CD4-positive, alpha-beta memory T cell (primary cell): ENCODE measurements around the gene GRIK5. TPM values are rescaled to one million over a fixed set of nuclear protein-coding genes. Genes with fewer than 3 reads are reported as not detected.
A peak's percentile ranks its signal among the peaks of the same experiment; 100 is the strongest.
"Not testable (repeated sequence)": the region's sequence is repeated elsewhere in the genome, so short reads cannot be mapped to it uniquely, and the experiment has no call there.

Source experiments
- CTCF ChIA-PET: fragments of 350-600 bp; sonication (Branson Sonifier 250); formaldehyde crosslinking; loops from one replicate; lab custom pipeline; 2021; ENCODE audit warnings: inconsistent platforms; ENCODE audit not compliant: partially characterized antibody; lab: Charles Lee
- POLR2A ChIA-PET: fragments of 350-600 bp; sonication (Branson Sonifier 250); formaldehyde crosslinking; loops from one replicate; lab custom pipeline; 2021; ENCODE audit not compliant: partially characterized antibody; lab: Charles Lee
- DNase-seq, 5 donors: peaks; one replicate each; pipeline versions ENCODE4 v3.0.0 to v3.0.0-alpha.2; 2020 to 2022; ENCODE audit warnings: mixed read lengths in 1 of 5
- H3K27ac ChIP-seq: one replicate; pipeline ENCODE4 v1.7.0; 2013; ENCODE audit warnings: low read depth, low read length
- H3K27me3 ChIP-seq: 2 replicates; pipeline ENCODE4 v1.7.0; 2013; ENCODE audit warnings: mild to moderate bottlenecking, low read length, moderate library complexity; ENCODE audit not compliant: insufficient read depth
- H3K36me3 ChIP-seq: 2 replicates; pipeline ENCODE4 v1.7.0; 2013; ENCODE audit warnings: mild to moderate bottlenecking, low read length, moderate library complexity; ENCODE audit not compliant: insufficient read depth
- H3K4me1 ChIP-seq: 2 replicates; pipeline ENCODE4 v1.7.0; 2013; ENCODE audit warnings: mild to moderate bottlenecking, low read length, moderate library complexity; ENCODE audit not compliant: insufficient read depth
- H3K4me3 ChIP-seq, 2 donors: one replicate each; pipeline ENCODE4 v1.7.0; 2013; ENCODE audit warnings: low read length in 2 of 2, mild to moderate bottlenecking in 1 of 2
- H3K9me3 ChIP-seq, 2 donors: one replicate each; pipeline ENCODE4 v1.7.0; 2013; ENCODE audit warnings: low read length in 2 of 2, control low read depth in 1 of 2; ENCODE audit not compliant: control insufficient read depth in 1 of 2
- H3K27ac Mint-ChIP-seq, 7 donors: one replicate each; pipeline ENCODE4 v1.8.0; 2020 to 2021; ENCODE audit warnings: mixed read lengths in 7 of 7, mild to moderate bottlenecking in 6 of 7, inconsistent platforms in 3 of 7, moderate library complexity in 3 of 7
- H3K27me3 Mint-ChIP-seq, 2 donors: one replicate each; pipeline ENCODE4 v1.8.0; 2020 to 2021; ENCODE audit warnings: mixed read lengths in 2 of 2
- H3K36me3 Mint-ChIP-seq, 2 donors: one replicate each; pipeline ENCODE4 v1.8.0; 2020 to 2021; ENCODE audit warnings: mixed read lengths in 2 of 2, inconsistent platforms in 1 of 2, mild to moderate bottlenecking in 1 of 2
- H3K4me1 Mint-ChIP-seq, 4 donors: one replicate each; pipeline ENCODE4 v1.8.0; 2020 to 2021; ENCODE audit warnings: mixed read lengths in 4 of 4, mild to moderate bottlenecking in 1 of 4
- H3K4me3 Mint-ChIP-seq, 8 donors: one replicate each; pipeline ENCODE4 v1.8.0; 2020 to 2021; ENCODE audit warnings: mixed read lengths in 8 of 8, mild to moderate bottlenecking in 7 of 8, moderate library complexity in 6 of 8, inconsistent platforms in 3 of 8
- H3K9me3 Mint-ChIP-seq, 8 donors: one replicate each; pipeline ENCODE4 v1.8.0; 2020 to 2021; ENCODE audit warnings: mixed read lengths in 8 of 8, mild to moderate bottlenecking in 5 of 8, inconsistent platforms in 3 of 8, moderate library complexity in 1 of 8
- intact Hi-C: fragments of 100-400 bp; cut with micrococcal nuclease; formaldehyde crosslinking; loops from one replicate; pipeline ENCODE4 v1.15.1; 2023
- polyA plus RNA-seq, 2 donors: library from polyadenylated mRNA; unstranded; fragments of 300-500 nt; fragmentation: Illumina TruSeq; gene quantifications; one replicate each; pipeline ENCODE4 v1.2.3, GENCODE V29; 2021
- total RNA-seq, 2 experiments: library from RNA; stranded (reverse); gene quantifications; one replicate each; pipeline ENCODE4 v1.2.3, GENCODE V29; 2021

GRIK5 gene
- total and polyA plus RNA-seq, 4 experiments from 2014 or later = 0.12 to 0.17 TPM; not detected in 2

DNA sequence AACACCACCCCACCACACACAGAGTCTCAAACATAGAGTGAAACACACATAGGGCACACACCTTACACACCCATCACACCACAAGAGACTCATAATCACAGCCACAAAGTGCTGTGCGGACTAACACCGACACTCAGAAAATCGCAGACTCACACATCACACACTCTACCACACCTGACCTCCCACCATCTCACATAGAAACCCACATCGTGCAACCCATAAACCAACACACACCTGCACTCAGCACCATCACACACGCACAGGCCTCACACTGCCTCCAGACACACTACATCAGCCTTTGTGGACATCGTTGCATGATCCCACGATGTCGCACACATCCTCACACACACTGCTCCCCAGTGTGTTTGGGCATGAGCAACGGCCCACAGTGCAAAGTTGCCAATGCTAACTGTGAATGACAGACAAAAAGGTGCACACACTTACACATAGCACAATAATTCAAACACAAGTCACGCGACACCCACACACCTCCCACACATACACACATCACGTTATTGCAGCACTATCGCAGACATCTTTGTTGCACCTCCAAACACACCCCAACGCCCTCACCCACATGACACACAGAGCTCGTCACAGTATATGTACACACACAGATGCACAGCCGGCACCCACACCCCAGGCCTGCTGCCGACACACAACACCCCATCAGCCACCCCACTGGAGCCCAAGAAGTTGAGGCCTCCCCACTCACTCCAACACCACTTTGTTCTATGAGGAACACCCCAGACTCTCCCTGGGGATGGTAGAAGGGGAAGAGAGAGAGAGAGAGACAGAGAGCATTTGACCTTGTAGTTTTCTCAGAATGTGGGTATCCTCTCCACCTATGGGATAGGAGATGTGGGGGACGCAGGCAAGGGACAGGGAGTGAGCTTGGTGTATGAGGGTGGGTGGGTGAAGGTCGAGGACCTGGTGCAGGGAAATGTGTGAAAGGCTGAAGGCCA is 74.7 kb downstream of the GRIK5 start:
- no peak overlapping the region for H3K27ac ChIP-seq
- no peaks in the 10 kb centered on the region for H3K36me3 Mint-ChIP-seq
- CTCF ChIA-PET = no interaction called here
- peaks cover 0 to 2% (median 0%) of the 10 kb centered on the region in 8 donors for H3K9me3 Mint-ChIP-seq
- peak overlapping the region in 2 of 7 donors; percentile 7 to 46 for H3K27ac Mint-ChIP-seq
- POLR2A ChIA-PET = interaction anchor here (0.7 kb wide), 1 partner anchor 37 kb away, joined by 3 read pairs; the partner anchor contains the start of gene RABAC1
- H3K27me3 Mint-ChIP-seq = peaks cover 42 to 43% of the 10 kb centered on the region in 2 donors
- no peaks in the 10 kb centered on the region for H3K36me3 ChIP-seq
- DNase-seq = no peak
- peak overlapping the region; percentile 53 to 78 (median 70) for H3K4me3 Mint-ChIP-seq
- no peaks in the 10 kb centered on the region for H3K9me3 ChIP-seq
- no peak overlapping the region for H3K4me3 ChIP-seq
- peaks cover 28% of the 10 kb centered on the region for H3K4me1 ChIP-seq
- intact Hi-C loops = no loop called here
- H3K4me1 Mint-ChIP-seq = peaks cover 23 to 47% (median 28%) of the 10 kb centered on the region in 4 donors
- peaks cover 33% of the 10 kb centered on the region for H3K27me3 ChIP-seq

DNA sequence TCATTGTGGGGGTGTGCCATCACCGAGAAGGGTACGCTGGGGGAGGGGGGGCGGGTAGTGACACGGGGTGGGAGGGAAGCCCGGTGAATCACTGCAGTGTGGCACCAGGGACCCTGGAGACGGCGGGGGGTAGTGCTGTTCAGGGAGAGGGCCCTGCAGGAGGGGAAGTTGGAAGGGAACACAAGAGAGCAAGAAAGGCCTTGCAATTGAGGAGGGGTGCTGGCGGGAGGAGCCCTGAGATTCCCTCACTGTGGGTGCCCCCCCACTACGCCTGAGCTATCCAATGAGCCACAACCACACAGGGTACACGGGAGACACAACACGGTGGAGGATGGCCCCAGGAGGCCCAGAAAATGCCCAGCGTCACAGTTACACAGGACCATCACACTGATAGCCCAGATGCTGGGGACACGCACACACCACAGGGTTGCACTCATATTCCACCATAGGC is 75.5 kb downstream of the GRIK5 start:
- Mint-ChIP-seq H3K36me3 (no peaks in the 10 kb centered on the region), H3K4me3 (peak overlapping the region; percentile 53 to 78 (median 70)), H3K4me1 (peaks cover 21 to 43% (median 28%) of the 10 kb centered on the region in 4 donors), H3K27me3 (peaks cover 35 to 36% of the 10 kb centered on the region in 2 donors), H3K27ac (peak overlapping the region in 1 of 7 donors; percentile 10), H3K9me3 (peaks cover 0 to 2% (median 0%) of the 10 kb centered on the region in 8 donors)
- H3K9me3 ChIP-seq = no peaks in the 10 kb centered on the region
- POLR2A ChIA-PET = no interaction called here
- CTCF ChIA-PET = no interaction called here
- DNase-seq = no peak
- intact Hi-C loops = no loop called here
- no peaks in the 10 kb centered on the region for H3K36me3 ChIP-seq
- no peak overlapping the region for H3K27ac ChIP-seq
- peaks cover 28% of the 10 kb centered on the region for H3K4me1 ChIP-seq
- peak overlapping the region in 1 of 2 donors; percentile 55 for H3K4me3 ChIP-seq
- peaks cover 30% of the 10 kb centered on the region for H3K27me3 ChIP-seq

GRCh38 chr19:41993612-41994483 is 76.2 kb downstream of the GRIK5 start, which contains the start of gene ATP1A3:
TSS of gene ATP1A3 (minus strand) at chr19:41994230. CDS start at chr19:41994076, 154 bp downstream.
- intact Hi-C loops = no loop called here
- Histone ChIP-seq H3K4me1 (peaks cover 28% of the 10 kb centered on the region), H3K27me3 (peaks cover 25% of the 10 kb centered on the region), H3K36me3 (no peaks in the 10 kb centered on the region), H3K9me3 (no peaks in the 10 kb centered on the region), H3K4me3 (peak within 1 kb of the TSS in 1 of 2 donors; percentile 55), H3K27ac (no peak within 1 kb of the TSS)
- Mint-ChIP-seq H3K9me3 (peaks cover 0 to 2% (median 0%) of the 10 kb centered on the region in 8 donors), H3K36me3 (no peaks in the 10 kb centered on the region), H3K4me1 (peaks cover 18 to 40% (median 24%) of the 10 kb centered on the region in 4 donors), H3K27me3 (peaks cover 31 to 33% of the 10 kb centered on the region in 2 donors), H3K4me3 (peak within 1 kb of the TSS; percentile 71 to 87 (median 85)), H3K27ac (peak within 1 kb of the TSS in 6 of 7 donors; percentile 10 to 95 (median 78))
- ChIA-PET CTCF (no interaction called here), POLR2A (no interaction called here)
- peak; percentile 43 to 73 (median 55) for DNase-seq

- peaks cover 11 to 29% (median 20%) of the 10 kb centered on the region in 4 donors for H3K4me1 Mint-ChIP-seq
- H3K4me3 ChIP-seq, intact Hi-C loops, H3K27ac ChIP-seq, H3K9me3 ChIP-seq, POLR2A ChIA-PET, H3K9me3 Mint-ChIP-seq, H3K36me3 ChIP-seq, CTCF ChIA-PET, H3K36me3 Mint-ChIP-seq, DNase-seq: not testable (repeated sequence)
- H3K27me3 ChIP-seq = peaks cover 15% of the 10 kb centered on the region
- H3K27me3 Mint-ChIP-seq = peaks cover 23 to 24% of the 10 kb centered on the region in 2 donors
- H3K27ac Mint-ChIP-seq = peak overlapping the region in 1 of 7 donors; percentile 8
- peak overlapping the region in 3 of 8 donors; percentile 6 to 48 (median 43) for H3K4me3 Mint-ChIP-seq
- peaks cover 13% of the 10 kb centered on the region for H3K4me1 ChIP-seq
Measured at GRCh38 chr19:41991925-41992569, 78.0 kb downstream of the GRIK5 start.

- Mint-ChIP-seq H3K27ac (no peak overlapping the region), H3K9me3 (peaks cover 0 to 2% (median 0%) of the 10 kb centered on the region in 8 donors), H3K27me3 (peaks cover 15 to 16% of the 10 kb centered on the region in 2 donors), H3K4me1 (peaks cover 6 to 21% (median 16%) of the 10 kb centered on the region in 4 donors), H3K36me3 (peaks cover 0 to 4% of the 10 kb centered on the region in 2 donors), H3K4me3 (no peak overlapping the region)
- Histone ChIP-seq H3K4me3 (no peak overlapping the region), H3K27ac (no peak overlapping the region), H3K27me3 (peaks cover 7% of the 10 kb centered on the region), H3K4me1 (peaks cover 13% of the 10 kb centered on the region), H3K36me3 (no peaks in the 10 kb centered on the region), H3K9me3 (no peaks in the 10 kb centered on the region)
- DNase-seq = no peak
- CTCF ChIA-PET = no interaction called here
- intact Hi-C loops = no loop called here
- POLR2A ChIA-PET = no interaction called here
Measured at GRCh38 chr19:41991025-41991424, 79.0 kb downstream of the GRIK5 start.

- Mint-ChIP-seq H3K27me3 (peaks cover 13 to 14% of the 10 kb centered on the region in 2 donors), H3K4me3 (no peak overlapping the region), H3K4me1 (peaks cover 6 to 19% (median 16%) of the 10 kb centered on the region in 4 donors), H3K27ac (no peak overlapping the region), H3K36me3 (peaks cover 0 to 4% of the 10 kb centered on the region in 2 donors), H3K9me3 (no peaks in the 10 kb centered on the region)
- POLR2A ChIA-PET = no interaction called here
- no peak for DNase-seq
- H3K9me3 ChIP-seq = no peaks in the 10 kb centered on the region
- H3K27me3 ChIP-seq = peaks cover 5% of the 10 kb centered on the region
- H3K27ac ChIP-seq = no peak overlapping the region
- no peaks in the 10 kb centered on the region for H3K36me3 ChIP-seq
- peaks cover 13% of the 10 kb centered on the region for H3K4me1 ChIP-seq
- intact Hi-C loops = no loop called here
- CTCF ChIA-PET = no interaction called here
- H3K4me3 ChIP-seq = no peak overlapping the region
Measured at GRCh38 chr19:41990615-41991014, 79.4 kb downstream of the GRIK5 start.
